LNCaP clone FGC (cell line): ENCODE data around the gene ATRN.
"Not testable (repeated sequence)": the region's sequence is repeated elsewhere in the genome, so short reads cannot be mapped to it uniquely, and the experiment has no call there.

Experiments
- DNase-seq: peaks from one replicate; pipeline ENCODE4 v3.0.0-alpha.2; 2011; ENCODE audit warnings: low read depth
- H3K4me3 ChIP-seq: 2 replicates; pipeline ENCODE4 v1.5.1; 2011; ENCODE audit warnings: mild to moderate bottlenecking, low read depth, low read length, control low read depth
- TF ChIP-seq, protein P1 (sequence below): IDR thresholded peaks from 2 replicates; pipeline ENCODE4 v1.5.1; 2012; ENCODE audit warnings: mild to moderate bottlenecking; ENCODE audit not compliant: control insufficient read depth, insufficient read depth; ENCODE audit errors: extremely low read depth

Gene ATRN

DNA sequence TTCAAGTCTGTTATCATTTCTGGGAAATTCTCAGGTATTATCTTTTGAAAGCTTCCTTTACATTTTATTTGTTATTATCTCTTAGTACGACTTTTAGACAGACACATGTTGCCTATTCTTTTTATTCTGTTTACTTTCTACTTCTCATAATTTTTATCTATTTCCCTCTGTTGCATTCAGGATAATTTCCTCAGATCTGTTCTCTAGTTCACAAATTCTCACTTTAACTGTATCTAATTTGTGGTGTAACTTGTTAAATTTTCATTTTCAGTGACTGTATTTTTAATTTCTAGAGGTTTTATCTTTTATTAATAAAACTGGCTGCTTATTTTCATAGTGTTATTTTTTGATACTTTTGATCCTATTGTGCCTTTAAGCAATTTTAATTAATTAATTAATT, 16.0 kb downstream of the ATRN start:
- no peak for DNase-seq

DNA sequence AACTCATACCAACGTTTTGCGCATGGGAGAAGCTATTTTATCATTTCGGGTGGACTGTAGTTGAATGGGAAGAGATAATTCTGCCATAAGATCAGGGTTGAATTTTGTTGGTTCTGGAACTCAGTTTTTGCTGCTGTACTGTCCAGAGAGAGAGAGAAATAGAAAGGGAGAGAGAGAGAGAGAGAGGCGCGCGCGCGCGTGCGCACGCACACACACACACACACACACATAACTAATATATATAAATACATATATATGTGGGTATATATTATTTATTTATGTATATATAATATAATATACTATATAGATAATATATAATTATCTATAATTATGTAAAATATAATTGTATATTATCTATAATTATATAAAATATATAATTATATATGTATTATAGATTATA, 21.9 kb downstream of the ATRN start:
- TF ChIP-seq, protein P1, sequence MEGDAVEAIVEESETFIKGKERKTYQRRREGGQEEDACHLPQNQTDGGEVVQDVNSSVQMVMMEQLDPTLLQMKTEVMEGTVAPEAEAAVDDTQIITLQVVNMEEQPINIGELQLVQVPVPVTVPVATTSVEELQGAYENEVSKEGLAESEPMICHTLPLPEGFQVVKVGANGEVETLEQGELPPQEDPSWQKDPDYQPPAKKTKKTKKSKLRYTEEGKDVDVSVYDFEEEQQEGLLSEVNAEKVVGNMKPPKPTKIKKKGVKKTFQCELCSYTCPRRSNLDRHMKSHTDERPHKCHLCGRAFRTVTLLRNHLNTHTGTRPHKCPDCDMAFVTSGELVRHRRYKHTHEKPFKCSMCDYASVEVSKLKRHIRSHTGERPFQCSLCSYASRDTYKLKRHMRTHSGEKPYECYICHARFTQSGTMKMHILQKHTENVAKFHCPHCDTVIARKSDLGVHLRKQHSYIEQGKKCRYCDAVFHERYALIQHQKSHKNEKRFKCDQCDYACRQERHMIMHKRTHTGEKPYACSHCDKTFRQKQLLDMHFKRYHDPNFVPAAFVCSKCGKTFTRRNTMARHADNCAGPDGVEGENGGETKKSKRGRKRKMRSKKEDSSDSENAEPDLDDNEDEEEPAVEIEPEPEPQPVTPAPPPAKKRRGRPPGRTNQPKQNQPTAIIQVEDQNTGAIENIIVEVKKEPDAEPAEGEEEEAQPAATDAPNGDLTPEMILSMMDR: no peak
- H3K4me3 ChIP-seq: no peak overlapping the region
- DNase-seq: no peak

More for the DNA sequence above, 16.0 kb downstream of the ATRN start:
- TF ChIP-seq, protein P1: no peak
- no peak overlapping the region for H3K4me3 ChIP-seq

DNA sequence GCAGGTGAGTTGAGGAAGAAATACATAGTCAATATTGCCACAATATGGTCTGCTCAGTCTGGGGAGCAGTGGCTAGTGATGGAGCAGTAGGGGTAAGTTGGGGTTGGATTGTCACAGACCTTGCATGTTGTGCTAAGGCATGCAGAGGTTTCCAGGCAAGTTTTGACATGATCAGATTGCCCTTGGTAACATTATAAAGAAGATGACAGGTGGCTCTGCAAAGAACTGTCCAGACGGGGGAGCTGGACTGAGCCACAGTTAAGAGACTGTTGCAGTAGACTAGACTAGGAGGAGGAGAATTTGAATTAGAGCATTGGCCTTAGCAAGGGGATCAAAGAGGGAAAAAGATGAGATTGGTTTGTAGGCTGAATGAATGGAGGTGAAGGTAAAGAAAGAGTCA, 23.4 kb downstream of the ATRN start:
- no peak for DNase-seq
- TF ChIP-seq, protein P1: no peak
- H3K4me3 ChIP-seq: no peak overlapping the region

GRCh38 chr20:3502878-3503277, 32.1 kb downstream of the ATRN start:
- TF ChIP-seq, protein P1: no peak
- no peak for DNase-seq
- no peak overlapping the region for H3K4me3 ChIP-seq

DNA sequence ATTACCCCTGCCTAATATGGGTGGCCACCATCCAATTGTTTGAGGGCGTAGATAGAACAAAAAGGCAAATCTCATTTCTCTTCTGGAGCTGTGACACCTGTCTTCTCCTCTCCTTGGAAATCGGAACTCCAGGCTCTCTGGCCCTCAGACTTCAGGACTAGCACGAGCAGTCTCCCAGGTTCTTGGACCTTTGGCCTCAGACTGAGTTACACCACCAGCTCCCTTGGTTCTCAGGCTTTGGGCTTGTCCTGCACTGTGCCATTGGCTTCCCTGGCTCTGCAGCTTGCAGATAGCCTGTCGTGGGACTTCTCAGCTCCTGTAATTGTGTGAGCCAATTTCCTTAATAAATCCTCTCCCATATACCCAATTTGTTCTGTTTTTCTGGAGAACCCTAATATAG, 34.3 kb downstream of the ATRN start:
- H3K4me3 ChIP-seq: no peak overlapping the region
- no peak for DNase-seq
- TF ChIP-seq, protein P1: no peak

DNA sequence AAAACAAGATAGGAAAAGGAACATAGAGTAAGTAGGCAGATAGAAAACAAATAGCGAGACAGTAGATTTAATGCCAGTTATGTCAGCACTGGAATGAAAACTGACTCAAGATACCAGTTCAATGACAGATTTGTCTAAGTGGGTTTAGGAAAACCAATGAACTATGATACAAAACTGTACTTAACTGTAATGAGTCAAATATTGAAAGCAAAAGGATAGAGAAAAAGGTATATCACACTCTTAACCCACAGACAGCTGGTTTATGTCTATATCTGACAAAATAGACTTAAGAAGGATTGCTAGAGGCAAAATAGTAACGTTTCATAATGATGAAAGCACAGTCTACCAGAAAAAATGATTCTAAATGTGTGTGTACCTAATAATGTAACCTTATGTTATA, 38.2 kb downstream of the ATRN start:
- TF ChIP-seq, protein P1: no peak
- no peak overlapping the region for H3K4me3 ChIP-seq
- DNase-seq: no peak

- TF ChIP-seq, protein P1: no peak
- peak; percentile 28 for DNase-seq
- no peak overlapping the region for H3K4me3 ChIP-seq
These were observed 39.3 kb downstream of the ATRN start for GRCh38 chr20:3510110-3510509.

GRCh38 chr20:3512239-3512638, 41.4 kb downstream of the ATRN start:
- not testable (repeated sequence) for H3K4me3 ChIP-seq, DNase-seq
